Activated CD4-positive, alpha-beta T cell treated with anti-CD3 and anti-CD28 coated beads for 4 hours (primary cell): Measurements from ENCODE around the gene CNTNAP5.

Source experiments
- DNase-seq, 2 donors: peaks; one replicate each; pipeline ENCODE4 v3.0.0-alpha.2; 2020

CNTNAP5 gene

DNA sequence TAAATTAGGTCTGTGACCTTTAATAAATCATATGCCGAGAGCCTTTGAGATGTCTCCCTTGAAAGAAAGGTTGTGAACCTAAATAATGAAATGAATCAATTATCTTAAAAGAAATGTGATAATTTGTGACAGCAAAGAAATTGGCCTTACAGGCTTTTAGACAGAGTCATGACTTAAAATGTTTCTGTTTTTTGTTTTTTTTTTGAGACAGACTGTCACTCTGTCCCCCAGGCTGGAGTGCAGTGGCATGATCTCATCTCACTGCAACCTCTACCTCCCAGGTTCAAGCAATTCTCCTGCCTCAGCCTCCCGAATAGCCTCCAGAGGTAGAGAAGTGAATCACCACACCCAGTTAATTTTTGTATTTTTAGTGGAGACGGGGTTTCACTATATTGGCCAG lies 898.0 kb downstream of the CNTNAP5 start:
- no peak for DNase-seq

DNA sequence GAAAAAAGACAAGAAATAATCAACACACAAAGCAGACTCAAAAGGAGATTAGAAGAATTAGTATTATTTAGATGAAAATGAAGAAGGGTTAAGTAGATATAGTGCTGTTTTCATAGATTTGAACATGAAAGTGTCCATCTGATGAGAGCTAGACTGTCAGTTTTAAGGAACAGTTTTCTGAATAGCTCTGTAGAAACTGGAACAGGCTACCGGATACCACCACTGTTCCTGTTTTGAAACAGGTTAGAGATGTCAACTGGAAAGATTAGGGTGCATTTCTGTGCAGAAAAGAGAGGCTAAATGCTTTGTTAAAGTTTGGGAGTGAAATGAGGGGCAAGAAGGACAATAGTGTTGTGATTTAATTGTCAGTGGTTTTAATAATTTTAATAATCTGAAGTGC lies 908.8 kb downstream of the CNTNAP5 start:
- DNase-seq: no peak

DNA sequence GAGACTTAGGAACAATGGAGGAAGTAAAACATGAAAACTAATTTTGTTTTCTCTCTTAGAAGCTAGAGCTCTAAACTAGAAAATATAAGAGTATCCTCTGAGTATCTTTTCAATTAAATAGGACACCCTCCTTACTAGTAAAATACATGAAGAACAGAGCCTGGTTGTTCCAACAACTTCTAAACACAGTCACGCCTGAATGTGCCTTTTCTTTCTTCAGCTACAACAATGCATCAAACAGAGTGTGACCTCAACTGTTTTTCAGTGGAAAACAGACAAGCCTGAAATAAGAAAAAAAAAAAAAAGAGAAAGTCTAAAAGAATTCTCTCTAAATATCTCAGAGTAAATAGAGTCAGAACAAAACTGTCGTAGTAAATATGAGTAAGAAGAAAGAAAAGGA lies 928.8 kb downstream of the CNTNAP5 start:
- DNase-seq: no peak

GRCh38 chr2:124959581-124959980 lies 934.5 kb downstream of the CNTNAP5 start:
- DNase-seq: no peak

- no peak for DNase-seq
Measured at GRCh38 chr2:124961132-124961531, 936.0 kb downstream of the CNTNAP5 start.
